NOMO-1 (cell line): ENCODE results near the gene SLC16A7.

Experiments
- DNase-seq, 2 experiments: peaks; one replicate each; lab custom pipeline; 2025; ENCODE audit not compliant: unreplicated experiment in 2 of 2; lab: John Stamatoyannopoulos, UW

SLC16A7 gene

GRCh38 chr12:59827767-59828166 is 231.9 kb downstream of the SLC16A7 start:
- no peak for DNase-seq

GRCh38 chr12:59828521-59828920 is 232.7 kb downstream of the SLC16A7 start:
- no peak for DNase-seq

GRCh38 chr12:59833408-59833807 is 237.6 kb downstream of the SLC16A7 start:
- DNase-seq = no peak

- DNase-seq = no peak
Observed at GRCh38 chr12:59834659-59835474, 239.0 kb downstream of the SLC16A7 start.
